GM21528 (cell line): ENCODE data around the gene RNASE2.
"Not testable (repeated sequence)": the region's sequence is repeated elsewhere in the genome, so short reads cannot be mapped to it uniquely, and the experiment has no call there.

ENCODE experiments used
- ATAC-seq: cut with Tn5 transposase; IDR thresholded peaks from one replicate; pipeline ENCODE4 v1.9.1; 2021; ENCODE audit warnings: mild to moderate bottlenecking, moderate library complexity; ENCODE audit not compliant: unreplicated experiment, low FRiP score

The RNASE2 gene

GRCh38 chr14:20980906-20981305 lies 25.6 kb downstream of the RNASE2 start:
- ATAC-seq = no peak

DNA sequence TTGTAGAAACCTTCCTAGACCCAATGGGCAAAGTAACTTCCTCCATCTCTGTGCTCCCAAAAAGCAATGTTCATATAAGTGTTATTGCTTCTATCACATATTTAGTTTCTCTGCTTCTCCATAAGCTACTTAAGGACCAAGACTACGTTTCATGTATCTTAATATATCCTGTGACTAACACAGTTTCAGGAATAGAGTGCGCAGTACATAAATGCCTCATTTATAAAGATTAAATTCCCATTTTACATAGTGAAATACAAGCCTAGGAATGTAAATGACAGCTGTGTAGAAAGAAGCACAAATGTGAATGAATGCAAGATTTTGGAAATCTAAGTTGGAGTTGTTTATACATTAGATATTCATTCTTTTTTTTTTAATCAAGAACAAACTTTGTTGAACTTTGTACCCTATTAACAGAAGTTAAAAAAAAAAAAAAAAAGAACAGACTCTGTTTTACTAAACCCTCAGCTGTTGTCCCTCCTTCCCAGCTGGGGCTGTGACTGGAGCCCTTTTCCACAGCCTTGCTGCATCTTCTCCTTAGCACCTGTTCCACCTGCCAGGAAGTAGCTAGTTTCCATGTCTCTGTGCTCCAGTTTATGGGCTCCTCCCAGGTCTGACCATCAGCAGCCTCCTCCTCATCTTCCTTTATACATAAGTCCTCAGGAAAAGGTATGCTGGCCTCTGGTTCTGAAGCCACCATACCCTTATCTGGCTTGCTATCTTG lies 27.5 kb downstream of the RNASE2 start:
- no peak for ATAC-seq

- ATAC-seq = not testable (repeated sequence)
These were observed 30.4 kb downstream of the RNASE2 start for GRCh38 chr14:20985650-20986049.

DNA sequence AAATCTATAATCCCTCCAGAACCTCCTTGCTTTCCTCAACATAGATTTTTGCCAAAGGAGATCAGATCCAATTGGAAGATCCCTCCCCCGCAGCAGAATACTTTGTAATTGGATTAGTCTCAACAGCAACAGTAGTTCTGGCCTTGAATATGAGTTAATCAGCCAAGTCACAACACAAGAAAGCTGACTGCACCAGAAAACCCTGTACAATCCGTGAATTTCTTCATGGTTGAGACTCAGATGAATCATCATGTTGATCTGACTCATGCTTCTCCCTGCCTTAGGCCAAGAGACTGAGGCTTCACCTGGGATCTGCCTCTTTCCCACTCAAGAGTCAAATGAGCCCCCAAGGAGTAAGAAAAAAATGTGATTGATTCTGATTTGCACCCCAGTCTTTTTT lies 31.5 kb downstream of the RNASE2 start:
- ATAC-seq = no peak

- no peak for ATAC-seq
These were observed 33.6 kb downstream of the RNASE2 start for GRCh38 chr14:20988717-20989470.

DNA sequence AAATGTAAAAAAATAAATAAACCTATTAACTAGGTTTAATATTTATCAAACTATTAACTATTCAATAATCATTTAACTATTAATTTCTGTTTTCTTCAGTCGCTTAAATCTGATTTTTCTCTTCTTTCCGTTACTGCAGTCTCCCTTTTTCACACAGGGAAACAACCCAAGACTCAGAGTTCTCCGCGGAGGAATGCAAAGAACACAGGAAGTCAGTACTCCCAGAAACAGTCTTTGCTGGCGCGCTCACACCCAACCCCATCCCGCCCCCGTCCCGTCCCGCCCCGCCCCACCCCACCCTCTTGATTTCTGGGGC lies 34.1 kb downstream of the RNASE2 start:
- ATAC-seq = no peak

- ATAC-seq = peak; percentile 95
These were observed 34.7 kb downstream of the RNASE2 start, which contains the start of gene METTL17 for GRCh38 chr14:20989787-20990600. METTL17 (plus strand) TSS chr14:20989980; CDS start chr14:20990003, 23 bp downstream.

DNA sequence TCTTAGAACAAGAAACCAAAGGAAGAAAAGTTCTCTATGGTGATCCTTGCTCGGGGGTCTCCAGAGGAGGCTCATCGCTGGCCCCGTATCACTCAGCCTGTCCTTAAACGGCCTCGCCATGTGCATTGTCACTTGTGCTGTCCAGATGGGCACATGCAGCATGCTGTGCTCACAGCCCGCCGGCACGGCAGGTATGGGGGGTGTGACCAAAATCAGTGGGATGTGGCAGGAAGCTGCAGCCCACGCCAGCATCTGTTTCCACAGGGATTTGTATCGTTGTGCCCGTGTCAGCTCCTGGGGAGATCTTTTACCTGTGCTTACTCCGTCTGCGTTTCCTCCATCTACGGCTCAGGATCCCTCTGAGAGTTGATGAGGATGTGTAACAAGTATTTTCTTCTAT lies 41.2 kb downstream of the RNASE2 start:
- ATAC-seq = no peak

DNA sequence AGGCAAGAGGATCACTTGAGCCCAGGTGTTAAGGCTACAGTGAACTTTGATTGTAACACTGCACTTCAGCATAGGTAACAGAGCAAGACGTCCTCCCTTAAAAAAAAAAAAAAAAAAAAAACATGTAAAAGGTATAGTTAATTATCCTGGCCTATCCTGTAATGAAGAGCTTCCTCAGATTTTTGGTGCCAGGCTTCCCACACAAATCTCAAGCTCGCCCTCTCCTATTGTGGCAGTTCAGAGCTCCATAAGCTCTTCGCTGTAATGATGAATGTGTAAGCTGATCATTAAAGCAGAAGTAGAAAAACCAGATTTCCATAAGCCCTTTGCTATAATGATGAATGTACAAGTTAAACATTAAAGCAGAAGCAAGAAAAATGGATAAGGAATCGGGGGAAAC lies 41.8 kb downstream of the RNASE2 start:
- no peak for ATAC-seq

DNA sequence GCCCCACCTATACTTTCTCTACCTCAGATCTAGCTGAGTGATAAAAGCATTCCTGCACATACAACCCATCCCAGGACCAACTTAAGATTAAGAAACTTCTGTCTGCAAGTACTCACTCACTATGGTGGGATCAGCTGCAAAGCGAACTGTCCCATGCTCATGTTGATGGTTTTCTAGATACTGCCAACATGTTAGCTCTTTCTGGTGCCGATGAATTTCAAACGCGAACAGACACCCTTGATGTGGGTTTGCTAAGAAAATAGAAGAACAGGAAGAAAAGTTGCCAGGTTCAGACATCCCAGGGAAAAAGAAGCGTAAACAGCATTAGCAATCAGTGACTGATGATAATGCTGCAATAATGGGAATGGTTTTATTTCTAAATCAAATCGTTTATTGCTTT lies 42.3 kb downstream of the RNASE2 start:
- no peak for ATAC-seq

GRCh38 chr14:20998139-20998538 lies 42.9 kb downstream of the RNASE2 start:
- no peak for ATAC-seq

GRCh38 chr14:20998674-20999366 lies 43.5 kb downstream of the RNASE2 start, which contains the start of gene SLC39A2:
SLC39A2 (plus strand) TSS chr14:20999293; CDS start chr14:20999447, 154 bp downstream.
- no peak for ATAC-seq

- ATAC-seq = no peak
These were observed 44.3 kb downstream of the RNASE2 start for GRCh38 chr14:20999591-20999990.

DNA sequence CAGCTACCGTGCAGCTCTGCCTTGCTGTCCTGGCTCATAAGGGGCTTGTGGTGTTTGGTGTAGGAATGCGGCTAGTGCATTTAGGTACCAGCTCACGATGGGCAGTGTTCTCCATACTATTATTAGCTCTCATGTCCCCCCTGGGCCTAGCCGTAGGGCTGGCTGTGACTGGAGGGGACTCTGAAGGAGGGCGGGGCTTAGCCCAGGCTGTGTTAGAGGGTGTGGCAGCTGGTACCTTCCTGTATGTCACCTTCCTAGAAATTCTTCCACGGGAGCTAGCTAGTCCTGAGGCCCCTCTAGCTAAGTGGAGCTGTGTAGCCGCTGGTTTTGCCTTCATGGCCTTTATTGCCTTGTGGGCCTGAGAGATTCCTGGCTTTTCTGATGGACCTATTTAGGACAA lies 45.9 kb downstream of the RNASE2 start:
- ATAC-seq = no peak

- no peak for ATAC-seq
These were observed 48.6 kb downstream of the RNASE2 start for GRCh38 chr14:21003788-21004346.
